ENCODE results near the gene AP4B1.

GRCh38 chr1:113898241-113898814 is 6.3 kb downstream of the AP4B1 start:
- TF ChIP-seq GATA2 (IDR thresholded peaks at IDR 0.05; ENCODE audit: low read depth, low read length) (no peak), GATA3 (IDR thresholded peaks at IDR 0.05; ENCODE audit: low read depth, low read length) (no peak)

Measured in SH-SY5Y (cell line).